HG03280 (cell line): Measurements from ENCODE around the gene PPM1M.

Source experiments
- ATAC-seq: cut with Tn5 transposase; IDR thresholded peaks from one replicate; pipeline ENCODE4 v1.9.1; 2021; ENCODE audit warnings: mild to moderate bottlenecking, moderate library complexity; ENCODE audit not compliant: unreplicated experiment

Gene PPM1M

DNA sequence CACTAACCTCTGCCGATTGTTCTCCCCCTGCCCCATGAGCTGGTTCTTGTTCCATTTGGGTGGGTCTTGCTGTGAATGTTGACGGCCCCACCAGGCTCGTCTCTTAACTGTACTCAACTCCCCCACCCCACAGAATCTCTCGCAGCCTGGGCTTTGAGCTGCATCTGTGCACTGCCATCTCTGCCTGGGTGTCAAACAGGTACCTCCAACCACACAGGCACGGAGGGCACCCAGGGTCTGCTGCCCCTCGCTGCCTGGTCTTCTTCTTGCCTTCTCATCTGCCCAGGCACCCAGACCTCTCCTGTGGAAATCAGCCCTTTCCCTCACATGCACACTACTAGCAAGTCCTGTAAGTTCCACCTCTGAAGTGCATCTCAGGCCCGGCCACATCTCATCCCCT lies 30.2 kb upstream of the PPM1M start:
- no peak for ATAC-seq

DNA sequence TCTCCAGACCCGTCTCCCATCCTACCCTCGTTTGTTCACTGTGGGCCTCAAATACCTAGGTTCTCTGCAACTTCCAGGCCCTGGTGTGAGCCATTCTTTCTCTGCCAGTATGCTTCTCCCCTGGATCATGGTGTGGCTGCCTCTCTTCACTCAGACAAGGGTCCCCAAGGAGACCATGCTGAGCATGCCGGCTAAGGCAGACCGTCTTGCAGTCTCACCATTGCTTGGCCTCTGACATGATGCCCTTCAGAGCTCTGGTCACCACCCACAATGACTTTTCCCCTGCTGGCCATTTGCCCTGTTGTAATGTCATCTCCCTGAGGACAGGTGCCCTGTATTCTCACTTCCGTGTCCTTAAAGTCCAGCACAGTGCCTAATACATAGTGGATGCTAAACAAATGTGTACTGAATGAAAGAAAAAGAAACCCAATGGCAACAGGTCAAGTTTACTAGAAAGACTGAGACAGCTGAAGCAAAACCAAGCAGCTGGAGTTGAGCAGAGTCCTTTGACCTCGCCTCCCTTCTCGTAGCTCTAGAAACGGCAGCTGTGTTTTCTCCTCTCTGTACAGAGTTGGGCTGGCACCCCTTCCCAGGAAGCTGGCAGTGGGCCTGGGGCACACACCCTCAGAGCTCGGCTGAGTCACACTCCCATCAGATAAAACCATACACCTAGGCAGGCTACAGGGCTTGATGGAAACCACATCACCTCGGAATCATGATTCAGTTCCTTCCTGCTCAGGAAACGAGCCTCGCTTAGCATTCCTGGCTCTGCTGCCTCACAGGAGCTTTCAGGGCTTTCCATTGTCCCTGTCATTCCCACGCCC lies 28.8 kb upstream of the PPM1M start:
- ATAC-seq, result no peak

DNA sequence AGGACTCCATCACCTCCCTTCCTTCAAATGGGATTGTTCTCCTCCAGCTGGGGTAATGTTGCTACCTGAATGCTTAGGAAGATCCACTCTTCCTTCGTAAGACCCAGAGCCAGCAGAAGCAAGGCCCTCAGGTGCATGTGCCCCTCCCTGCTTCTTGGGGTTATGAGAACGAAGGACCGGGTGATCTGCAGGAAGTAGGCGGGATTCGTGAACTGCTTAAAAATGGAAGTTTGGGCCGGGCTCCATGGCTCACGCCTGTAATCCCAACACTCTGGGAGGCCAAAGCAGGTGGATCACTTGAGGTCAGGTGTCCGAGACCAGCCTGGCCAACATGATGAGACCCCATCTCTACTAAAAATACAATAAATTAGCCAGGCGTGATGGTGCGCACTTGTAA lies 28.2 kb upstream of the PPM1M start:
- ATAC-seq, result no peak

DNA sequence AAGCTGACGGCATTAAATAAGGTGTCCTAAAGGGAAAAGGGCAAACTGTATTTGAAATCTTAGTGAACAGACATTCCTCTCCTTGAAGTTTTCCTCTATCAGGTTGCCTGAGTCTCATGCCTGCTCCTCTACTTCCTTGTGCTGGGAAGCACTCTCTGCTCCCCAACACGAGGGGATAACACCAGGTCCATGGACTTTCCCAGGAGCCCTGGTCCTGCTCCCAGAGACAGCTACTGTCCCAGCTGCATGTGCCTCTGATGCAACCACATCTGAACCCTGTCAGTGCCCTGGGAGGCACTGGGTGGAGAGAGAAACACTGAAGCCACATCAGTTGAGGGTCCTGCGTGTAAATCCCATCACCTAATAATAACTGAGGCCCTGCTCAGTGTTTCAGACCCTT lies 27.5 kb upstream of the PPM1M start:
- ATAC-seq, result no peak

DNA sequence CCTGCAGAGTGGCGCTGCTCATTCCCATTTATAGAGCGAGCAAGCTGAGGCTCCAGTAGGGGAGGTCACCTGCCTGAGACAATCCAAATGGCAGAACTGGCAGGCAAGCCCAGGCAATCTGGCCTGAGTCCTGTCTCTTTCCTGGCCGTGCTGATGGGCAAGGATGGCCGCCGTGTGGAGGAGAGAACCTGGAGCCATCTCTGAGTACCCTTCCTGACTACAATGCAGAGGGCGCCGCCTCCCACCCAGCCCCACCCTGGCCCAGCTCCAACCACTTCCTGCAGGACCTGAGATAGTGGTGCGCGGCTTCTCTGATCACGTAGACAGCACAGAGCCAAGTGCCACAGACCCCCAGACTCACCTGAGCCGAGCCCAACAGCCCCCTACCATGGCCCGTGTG lies 27.1 kb upstream of the PPM1M start:
- no peak for ATAC-seq

DNA sequence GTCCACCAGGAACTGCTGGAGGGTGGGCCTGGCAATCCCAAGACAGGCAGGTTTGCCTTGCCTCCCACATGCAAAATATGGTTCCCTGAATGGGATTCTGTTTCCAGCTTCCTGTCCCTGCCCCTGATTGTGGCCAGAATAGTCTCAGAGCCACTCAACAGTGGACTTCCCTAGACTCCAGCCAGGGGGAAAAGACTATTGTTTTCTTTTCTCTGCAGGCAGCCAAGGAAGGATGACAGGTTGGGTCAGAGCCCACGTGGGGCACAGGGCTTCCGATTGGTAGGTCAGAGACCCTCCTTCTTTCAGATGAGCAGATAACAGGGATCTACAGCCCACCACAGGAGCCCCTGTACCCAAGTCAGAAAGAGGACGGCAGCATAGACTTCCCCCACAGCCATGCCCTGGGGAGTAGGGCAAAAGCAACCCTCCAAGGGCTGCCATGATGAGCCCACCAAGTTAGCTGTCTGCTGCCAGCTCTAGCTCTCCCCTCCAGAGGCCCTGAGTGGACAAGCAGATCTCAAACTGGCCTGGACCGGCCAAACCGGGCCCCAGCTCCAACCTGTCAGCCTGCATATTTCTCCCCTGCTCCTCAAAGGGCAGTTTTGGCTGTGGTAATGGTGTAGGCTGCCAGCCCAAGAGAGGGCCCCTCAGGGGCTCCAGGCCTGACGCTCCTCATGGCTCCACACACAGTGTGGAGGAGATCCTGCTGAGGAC lies 26.5 kb upstream of the PPM1M start:
- ATAC-seq, result no peak

DNA sequence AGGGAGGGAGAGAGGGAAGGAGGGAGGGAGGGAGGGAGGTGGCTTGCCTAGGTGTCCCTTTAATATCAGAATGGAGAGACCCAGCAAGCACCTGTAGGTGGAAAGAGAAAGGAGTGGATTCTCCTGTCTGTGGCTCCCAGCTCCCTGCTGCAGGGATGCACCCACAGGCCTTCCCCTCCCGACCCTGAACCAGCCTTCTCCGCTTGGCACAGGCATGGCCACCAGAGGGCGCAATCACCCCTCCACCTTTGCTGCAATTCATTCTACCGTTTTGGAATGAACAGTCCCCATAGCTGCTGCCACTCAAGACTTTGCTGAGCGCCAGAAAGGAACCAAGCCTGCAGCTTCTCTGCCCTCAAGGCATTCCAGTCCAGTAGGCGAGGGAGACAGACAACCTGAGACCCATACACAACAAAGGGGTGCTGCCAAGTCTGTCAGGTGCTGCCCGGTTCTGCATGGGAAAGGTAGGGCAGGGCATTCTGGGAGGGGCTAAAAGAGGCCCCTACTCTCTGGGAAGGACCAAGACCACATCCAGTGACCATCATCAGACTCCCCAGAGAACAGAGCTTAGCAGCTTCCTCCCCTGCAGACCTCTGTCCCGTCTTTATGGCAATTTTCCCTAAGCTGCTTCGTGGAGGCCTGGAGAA lies 25.1 kb upstream of the PPM1M start:
- no peak for ATAC-seq

DNA sequence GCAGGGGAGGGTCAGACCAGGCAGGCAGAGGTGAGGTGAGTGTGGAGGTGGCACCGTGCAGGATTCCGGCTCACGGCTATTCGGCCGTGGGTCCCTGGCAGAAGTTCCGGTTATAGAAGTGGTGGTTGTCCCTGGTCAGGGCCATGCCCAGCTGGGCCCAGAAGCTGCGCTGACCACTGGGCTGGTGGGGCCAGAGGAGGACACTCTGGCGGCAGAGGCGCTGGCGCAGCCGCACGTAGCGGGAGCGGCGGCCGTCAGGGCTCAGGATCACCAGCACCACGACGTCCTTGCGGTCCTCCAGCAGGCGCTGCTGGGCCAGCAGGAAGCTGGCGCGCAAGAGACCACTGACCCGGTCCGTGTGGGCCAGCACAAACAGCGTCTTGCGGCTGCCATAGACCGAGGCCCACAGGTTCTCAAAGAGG lies 24.4 kb upstream of the PPM1M start:
- ATAC-seq, result no peak

DNA sequence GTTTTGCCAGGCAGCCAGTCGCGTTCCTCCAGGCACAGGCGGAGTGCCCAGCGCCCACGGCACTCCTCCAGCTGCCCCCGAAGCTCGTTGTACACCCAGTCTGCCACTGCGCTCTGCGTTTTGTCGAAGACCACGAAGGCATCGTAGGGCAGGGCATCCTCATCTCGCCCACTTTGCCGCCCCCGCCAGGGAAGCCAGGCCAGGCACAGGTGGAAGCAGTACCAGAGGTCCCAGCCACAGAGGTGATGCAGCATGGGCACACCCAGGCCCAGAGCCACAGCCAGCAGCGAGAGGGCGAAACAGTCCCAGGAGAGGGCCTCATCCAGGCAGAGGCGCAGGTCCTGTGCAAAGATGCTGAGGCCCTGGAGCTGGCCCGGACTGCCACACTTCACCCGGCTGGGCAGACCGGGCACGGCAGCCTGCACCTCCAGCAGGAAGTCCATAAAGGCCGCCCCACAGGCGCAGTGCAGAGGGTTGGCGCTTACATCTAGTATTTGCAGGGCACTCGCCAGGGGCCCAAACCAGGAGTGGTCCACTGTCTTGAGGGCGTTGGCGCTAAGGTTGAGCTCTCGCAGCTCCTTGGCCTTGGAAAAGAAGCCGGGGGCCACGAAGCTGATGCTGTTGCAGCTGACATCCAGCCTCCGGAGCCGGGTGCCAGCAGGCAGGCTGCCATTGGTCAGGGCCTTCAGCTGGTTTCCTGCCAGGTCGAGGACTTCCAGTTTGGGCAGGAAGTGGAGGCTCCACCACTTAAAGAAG lies 23.8 kb upstream of the PPM1M start:
- no peak for ATAC-seq

DNA sequence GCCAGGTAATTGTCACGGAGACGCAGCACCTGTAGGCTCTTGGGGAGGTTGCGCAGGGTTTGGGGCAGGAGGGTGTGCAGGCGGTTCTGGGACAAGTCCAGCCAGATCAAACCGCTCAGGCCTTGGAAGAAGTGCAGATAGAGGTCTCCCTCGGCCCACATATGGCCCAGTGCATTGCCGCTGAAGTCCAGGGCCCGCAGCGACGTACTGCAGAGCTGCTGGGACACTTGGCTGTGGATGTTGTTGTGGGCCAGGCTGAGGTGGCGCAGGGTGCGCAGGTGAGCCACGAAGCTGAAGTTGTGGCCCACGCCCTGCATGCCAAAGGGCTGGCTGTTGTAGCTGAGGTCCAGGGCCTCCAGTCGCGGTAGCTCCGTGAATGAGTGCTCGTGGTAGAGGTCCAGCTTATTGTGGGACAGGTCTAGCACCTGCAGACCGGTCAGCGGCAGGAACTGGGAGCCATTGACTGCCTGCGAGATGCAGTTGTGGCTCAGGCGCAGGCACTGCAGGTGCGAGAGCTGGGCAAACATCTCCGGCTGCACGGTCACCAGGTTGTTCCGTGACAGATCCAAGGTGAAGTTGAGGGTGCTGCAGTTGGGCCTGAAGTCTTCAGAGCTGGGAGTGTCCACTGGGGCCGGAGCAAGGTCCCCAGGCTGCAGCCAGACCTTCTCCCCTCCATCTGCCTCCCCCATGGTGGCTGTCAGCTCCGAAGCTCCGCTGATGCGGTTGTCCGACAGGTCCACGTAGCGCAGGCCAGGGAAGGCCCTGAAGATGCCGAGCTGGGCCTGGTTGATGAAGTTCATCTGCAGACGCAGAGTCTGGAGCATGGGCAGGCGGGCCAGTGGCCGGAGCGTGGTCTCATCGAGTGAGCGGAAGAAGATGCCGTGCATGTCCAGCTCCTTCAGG lies 23.0 kb upstream of the PPM1M start:
- no peak for ATAC-seq

DNA sequence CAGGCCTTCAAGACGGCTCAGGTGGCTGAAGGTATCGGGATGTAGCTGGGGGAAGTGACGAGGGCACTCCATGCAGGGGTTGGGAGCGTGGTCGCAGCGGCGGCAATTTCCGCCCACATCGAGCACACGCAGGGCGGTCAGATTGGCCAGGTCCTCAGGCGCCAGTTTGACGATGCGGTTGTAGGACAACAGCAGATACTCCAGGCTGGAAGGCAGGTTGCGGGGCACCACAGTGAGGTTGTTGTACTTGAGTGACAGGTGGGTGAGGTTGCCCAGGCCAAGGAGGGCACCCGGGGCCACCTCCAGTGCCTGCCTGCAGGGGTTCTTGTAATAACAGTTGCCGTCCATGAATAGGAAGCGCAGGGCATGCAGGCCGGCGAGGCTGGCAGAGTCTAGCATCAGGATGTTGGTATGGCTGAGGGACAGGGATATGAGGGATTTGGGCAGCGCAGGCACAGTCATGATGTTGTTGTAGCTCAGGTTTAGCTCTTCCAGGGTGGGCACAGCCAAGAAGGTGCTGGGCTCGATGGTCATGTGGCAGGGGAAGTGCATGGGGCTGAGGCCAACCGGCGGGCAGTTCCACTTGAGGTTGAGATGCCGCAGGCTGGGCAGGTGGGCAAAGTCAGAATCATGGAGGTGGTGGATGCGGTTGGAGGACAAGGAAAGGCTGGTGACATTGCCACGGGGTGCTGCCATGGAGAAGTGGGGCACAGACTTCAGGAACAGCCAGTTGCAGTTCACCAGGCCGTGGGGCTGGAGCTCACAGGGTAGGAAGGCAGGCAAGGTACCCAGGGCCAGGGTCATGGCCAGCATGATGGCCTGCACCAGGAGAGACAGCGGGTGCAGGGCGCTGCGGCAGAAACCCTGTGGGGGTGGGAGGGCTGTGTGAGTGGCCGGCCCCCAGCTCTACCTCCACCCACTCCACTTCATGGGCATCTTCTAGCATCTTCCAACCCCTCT lies 21.8 kb upstream of the PPM1M start:
- ATAC-seq, result no peak

DNA sequence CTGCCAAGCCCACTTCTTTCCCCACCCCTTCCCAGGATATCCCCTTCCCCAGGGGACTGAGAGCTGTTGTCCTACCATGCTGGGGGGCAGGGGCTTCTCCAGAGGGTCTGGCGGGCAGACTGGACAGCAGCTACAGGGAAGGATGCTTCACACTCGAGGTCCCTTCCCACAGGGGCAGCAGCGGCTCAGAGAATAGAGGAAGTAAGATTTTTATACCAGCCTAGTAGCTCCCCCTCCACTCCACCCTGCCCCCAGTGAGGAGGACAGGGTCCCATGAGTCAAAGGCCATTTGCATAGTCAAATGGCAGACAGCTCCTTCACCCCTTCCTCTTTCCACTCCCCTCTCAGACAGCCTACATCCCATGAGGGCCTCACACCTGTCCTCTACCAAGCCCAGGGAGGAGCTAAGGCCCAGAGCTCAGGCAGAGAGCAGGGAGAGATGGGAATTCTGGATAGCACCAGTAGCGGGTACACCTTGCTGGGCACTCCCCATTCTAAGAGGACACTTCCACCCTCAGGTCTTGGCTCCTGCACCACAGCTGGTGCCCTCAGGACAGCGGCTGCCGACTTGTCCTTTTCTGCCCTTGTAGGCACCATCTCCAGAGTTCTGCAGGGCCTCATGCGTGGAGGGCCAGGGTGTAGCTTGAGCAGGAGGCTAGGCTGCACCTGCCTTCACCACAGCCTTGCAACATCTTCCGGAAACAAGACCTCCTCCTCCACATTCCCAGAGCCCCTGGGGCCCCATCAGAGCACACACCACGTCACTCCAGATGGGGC lies 19.9 kb upstream of the PPM1M start, which contains the start of gene TLR9:
TSS of gene TLR9 (minus strand) at position 194 of the 777 bp plus-strand sequence. CDS start at position 78, 116 bp downstream.
- peak; percentile 67 for ATAC-seq

DNA sequence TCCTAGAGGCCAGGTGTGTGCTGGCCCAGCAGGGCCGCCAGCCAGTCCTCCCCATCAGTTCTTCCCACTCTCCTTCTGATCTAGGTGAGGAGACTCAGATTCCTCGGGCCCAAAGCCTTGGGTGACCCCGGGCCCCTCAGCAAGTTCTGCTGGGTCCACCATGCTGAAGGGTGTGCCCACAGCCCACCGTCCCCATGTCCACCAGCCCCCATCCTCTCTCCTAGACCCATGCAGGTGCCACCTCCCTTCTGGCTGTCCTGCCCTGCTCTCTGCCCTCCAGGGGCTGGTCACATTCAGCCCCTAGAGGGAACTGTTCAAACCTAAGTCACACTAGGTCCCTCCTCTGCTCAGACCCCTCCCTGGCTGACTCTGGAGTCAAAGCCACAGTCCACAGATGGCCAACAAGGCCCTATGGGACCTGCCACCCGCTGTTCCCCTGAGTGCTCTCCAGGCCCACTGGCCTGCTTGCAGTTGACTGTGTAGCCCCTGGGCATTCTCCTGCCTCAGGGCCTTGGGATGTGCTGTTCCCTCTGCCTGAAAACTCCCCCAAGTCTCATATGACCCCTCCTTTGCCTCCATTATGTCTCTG lies 19.2 kb upstream of the PPM1M start:
- no peak for ATAC-seq

DNA sequence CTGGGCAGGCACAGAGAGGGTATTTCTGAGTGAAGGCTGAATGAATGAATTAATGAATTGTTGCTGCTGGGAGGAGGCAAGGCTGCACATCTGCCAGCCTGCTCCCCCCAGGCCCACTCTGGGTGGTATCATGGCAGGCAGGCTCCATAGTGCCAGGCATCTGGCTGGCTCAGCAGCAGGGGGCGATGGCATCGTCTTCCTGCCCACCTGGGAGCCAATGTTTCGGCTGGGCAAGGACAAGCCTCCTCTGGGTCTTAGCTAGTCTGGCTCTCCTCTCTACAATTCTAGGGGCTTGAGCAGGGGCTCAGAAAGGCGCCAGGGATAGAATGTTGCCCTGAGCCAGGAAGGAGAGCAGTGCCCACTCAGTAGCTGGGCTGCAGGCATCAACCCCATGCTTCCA lies 18.4 kb upstream of the PPM1M start:
- ATAC-seq, result no peak

DNA sequence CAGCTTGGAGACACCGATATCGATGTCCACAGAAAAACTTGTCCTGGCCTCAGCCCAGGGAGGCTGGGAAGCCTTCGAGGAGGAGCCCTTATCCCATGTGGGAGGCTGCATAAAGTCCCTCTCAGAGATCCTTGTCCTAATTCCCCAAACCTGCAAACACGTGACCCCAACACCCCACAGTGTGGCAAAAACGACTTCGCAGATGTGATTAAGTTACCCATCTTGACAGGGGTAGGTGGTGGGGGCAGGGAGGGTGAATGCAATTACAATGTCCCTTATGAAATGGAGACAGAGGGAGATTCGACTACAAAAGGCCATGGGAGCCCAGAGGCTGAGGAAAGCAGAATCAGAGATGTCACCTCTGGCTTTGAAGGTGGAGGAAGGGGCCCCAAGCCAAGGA lies 17.8 kb upstream of the PPM1M start:
- ATAC-seq, result no peak

DNA sequence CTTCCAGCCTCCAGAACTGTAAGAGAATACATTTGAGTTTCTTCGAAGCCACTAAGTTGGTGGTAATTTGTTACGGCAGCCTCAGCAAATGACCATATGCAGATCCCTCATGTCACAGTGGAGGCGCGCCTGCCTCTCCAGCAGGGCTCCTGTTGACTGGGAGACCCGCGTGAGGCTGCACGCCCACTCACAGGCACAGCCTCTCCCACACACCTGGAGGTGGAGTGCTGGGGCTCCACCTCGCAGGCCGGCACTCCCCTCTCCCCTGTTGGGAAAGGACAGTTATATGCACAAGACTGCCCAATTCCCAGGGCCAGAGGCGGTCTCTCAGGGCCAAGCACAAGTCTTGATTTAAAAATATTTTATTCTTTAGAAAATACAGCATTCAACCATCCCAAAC lies 17.3 kb upstream of the PPM1M start:
- no peak for ATAC-seq

DNA sequence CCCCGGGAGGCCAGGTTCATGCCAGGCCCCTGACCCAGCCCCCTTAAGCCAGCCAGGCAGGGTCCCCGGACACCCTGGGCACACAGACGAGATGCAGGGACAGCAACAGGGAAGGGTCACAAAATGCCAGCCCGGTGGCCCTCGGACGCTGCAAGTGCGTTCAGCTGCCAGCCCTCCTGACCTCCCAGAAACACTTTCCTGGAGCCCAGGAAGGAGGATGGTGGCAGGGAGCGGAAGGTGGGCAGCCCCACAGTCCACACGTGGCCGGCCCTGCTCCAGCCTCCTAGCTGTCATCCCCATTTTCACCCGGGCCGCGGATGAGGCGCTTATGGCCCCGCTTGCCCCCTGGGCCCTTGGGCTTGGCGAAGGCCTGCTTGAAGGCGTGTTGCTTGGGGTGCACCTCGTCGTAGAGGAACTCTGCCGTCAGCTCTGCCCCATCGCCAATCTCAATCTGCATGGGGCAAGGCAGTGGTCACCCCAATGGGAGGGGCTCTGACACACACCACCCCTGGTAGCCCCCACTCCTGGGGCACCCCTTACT lies 16.7 kb upstream of the PPM1M start:
- ATAC-seq, result no peak

DNA sequence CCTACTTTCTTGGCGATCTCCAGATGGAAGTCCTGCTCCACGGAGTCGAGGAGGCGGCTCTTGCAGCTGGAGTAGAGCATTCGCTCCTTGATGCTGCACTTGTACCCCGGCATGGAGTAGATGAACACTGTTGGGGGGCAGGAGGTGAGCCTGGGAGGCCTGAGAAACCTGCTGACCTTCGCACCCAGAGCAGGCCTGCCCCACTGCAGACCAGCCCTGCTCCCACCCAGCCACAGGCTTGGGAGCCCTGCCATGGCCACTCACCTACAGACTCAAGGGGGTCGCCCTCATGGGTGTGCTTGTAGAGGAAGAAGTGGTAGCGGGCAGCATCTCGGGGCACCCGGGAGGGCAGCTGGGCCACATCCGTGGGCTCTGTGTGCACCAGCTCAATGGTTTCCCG lies 15.9 kb upstream of the PPM1M start:
- ATAC-seq, result no peak
